ENCODE measurements around the gene DENND4B.
"Not testable (repeated sequence)": the region's sequence is repeated elsewhere in the genome, so short reads cannot be mapped to it uniquely, and the experiment has no call there.

Gene DENND4B

GRCh38 chr1:153946622-153947241 lies at the start of gene DENND4B:
TSS of gene DENND4B (minus strand) at chr1:153946718. CDS start at chr1:153944374, 2,344 bp downstream.
- DNase-seq: peak; percentile 19

GRCh38 chr1:153995640-153996039 lies 49.1 kb upstream of the DENND4B start:
- no peak for DNase-seq

- DNase-seq: no peak
These were observed 48.7 kb upstream of the DENND4B start for GRCh38 chr1:153995202-153995601.

- no peak for DNase-seq
These were observed 45.3 kb upstream of the DENND4B start for GRCh38 chr1:153991806-153992205.

- DNase-seq: no peak
These were observed 44.7 kb upstream of the DENND4B start for GRCh38 chr1:153991151-153991630.

GRCh38 chr1:153990468-153991150 lies 44.1 kb upstream of the DENND4B start, which contains the start of gene RPS27:
TSS of gene RPS27 (plus strand) at chr1:153990762. CDS start at chr1:153990797, 35 bp downstream.
- peak; percentile 95 for DNase-seq

- no peak for DNase-seq
These were observed 41.1 kb upstream of the DENND4B start for GRCh38 chr1:153987621-153988020.

GRCh38 chr1:153985941-153986761 lies 39.6 kb upstream of the DENND4B start, which contains the start of gene RAB13:
TSS of gene RAB13 (minus strand) at chr1:153986339. CDS start at chr1:153986236, 103 bp downstream.
- DNase-seq: peak; percentile 63

- no peak for DNase-seq
These were observed 38.9 kb upstream of the DENND4B start for GRCh38 chr1:153985341-153985912.

GRCh38 chr1:153984123-153984894 lies 37.8 kb upstream of the DENND4B start:
- no peak for DNase-seq

- not testable (repeated sequence) for DNase-seq
These were observed 35.2 kb upstream of the DENND4B start for GRCh38 chr1:153981735-153982134.

GRCh38 chr1:153979091-153979490 lies 32.6 kb upstream of the DENND4B start:
- DNase-seq: not testable (repeated sequence)

GRCh38 chr1:153978274-153978909 lies 31.9 kb upstream of the DENND4B start:
- DNase-seq: no peak

GRCh38 chr1:153977250-153978240 lies 31.0 kb upstream of the DENND4B start, which contains the start of gene JTB:
TSS of gene JTB (minus strand) at chr1:153977674. CDS start at chr1:153977252, 422 bp downstream.
- DNase-seq: peak; percentile 76

- no peak for DNase-seq
These were observed 30.3 kb upstream of the DENND4B start for GRCh38 chr1:153976819-153977249.

- no peak for DNase-seq
These were observed 27.0 kb upstream of the DENND4B start for GRCh38 chr1:153973525-153973924.

- no peak for DNase-seq
These were observed 26.6 kb upstream of the DENND4B start for GRCh38 chr1:153973071-153973470.

- no peak for DNase-seq
These were observed 23.8 kb upstream of the DENND4B start for GRCh38 chr1:153970346-153970745.

GRCh38 chr1:153968972-153969371 lies 22.5 kb upstream of the DENND4B start:
- no peak for DNase-seq

GRCh38 chr1:153968408-153968807 lies 21.9 kb upstream of the DENND4B start:
- DNase-seq: no peak
